Activated CD4-positive, alpha-beta T cell treated with anti-CD3 and anti-CD28 coated beads, Interleukin-2, amount 50 U/mL, for 24 hours (primary cell): ENCODE results near the gene SLC23A3.
A peak's percentile ranks its signal among the peaks of the same experiment; 100 is the strongest.

Experiments used
- DNase-seq, 2 donors: peaks; one replicate each; pipeline ENCODE4 v3.0.0-alpha.2; 2020; ENCODE audit warnings: low read depth in 1 of 2, low spot score in 1 of 2

SLC23A3 gene

DNA sequence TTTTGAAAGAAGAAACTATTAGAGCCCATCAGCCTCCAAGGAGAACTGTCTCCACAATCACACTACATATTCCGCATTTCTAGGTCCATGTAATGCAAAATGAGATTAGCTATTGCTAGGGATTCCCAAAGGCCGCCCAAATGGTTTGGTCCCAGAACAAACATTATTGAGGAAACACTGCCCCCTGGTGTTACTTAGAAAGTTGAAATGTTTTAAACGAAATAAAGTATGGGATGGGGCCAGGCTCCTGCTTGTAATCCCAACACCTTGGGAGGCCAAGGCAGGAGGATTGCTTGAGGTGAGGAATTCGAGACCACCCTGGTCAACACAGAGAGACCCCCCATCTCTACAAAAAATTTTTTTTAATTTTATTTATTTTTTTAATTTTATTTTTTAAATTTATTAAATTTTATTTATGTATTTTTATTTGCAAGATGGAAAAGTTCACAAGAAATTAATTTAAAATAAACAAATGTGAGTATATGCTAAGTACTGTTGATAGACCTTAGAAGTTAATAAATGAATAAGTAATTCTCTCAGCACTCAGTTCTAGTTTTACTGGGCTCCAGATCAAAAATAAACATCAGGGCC, 14.7 kb downstream of the SLC23A3 start:
- peak in 1 of 2 donors; percentile 46 for DNase-seq

DNA sequence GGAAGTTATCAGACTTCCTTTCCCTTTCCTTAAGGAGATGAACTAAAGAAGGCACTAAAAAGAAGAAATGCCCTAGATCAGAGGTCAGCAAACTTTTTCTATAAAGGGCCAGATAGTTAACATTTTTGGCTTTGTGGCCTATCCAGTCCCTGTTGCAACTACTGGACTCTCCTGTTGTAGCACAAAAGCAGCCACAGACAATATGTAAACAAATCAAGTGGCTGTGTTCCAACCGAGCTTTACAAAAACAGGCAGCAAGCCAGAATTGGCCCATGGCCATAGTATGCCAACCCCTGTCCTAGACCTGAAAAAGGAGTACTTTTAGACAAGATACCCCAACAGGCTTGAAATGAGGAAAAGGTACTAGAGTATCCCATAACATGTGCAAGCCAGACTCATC, 20.2 kb downstream of the SLC23A3 start:
- DNase-seq = no peak

DNA sequence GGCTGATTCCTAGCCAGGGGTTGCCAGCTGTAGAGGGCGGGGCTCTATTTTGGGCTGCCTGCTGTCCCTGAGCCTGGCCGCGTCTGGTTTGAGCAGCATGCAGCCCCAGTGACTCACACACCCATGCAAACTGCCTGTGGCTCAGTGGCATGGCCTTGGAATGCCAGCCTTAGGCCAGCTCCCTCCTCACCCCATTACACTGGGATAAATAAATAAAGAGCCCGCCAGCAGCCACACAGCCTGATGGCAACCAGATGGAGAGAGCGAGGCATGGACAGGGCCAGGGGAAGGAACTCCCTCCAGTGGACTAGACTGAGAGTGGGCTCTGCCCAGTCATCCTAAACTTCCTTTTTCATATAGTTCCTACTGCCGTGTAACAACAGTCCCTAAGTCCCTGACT, 27.5 kb downstream of the SLC23A3 start:
- DNase-seq = no peak

DNA sequence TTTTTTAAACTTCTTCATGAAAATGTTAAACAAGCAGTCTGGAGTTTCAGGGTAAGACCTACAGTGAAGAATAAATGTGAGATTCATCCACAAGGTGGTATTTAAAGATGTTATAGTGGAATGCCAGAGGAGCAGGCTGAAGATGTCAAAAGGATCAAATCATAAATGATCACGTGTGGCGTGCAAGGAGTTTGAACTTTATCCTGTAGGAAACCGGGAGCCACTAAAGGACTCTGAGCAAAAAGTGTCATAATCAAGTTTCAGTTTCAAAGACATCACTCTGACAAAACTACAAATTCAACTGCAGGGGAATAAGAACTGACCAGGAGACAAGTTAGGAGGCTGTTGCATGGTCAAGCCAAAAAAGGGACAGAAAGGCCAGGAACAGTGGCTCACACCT, 29.1 kb downstream of the SLC23A3 start:
- DNase-seq = no peak

DNA sequence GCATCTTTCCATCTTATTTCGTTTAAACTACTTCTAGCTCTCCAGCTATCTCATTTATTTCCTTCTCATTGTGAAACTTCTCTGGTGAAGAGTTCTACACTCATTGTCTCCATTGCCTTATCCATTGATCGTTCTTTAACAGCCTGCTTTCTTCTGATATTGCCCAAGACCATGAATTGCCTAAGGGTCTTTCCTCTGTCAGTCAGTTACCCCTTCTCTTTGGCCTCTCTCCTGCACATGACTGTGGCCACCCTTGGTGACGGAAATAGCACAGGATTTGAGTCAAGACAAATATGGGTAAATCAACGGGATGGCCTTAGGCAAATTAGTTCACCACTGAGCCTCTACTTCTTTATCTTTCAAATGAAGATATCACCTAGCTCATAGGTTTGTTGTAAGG, 35.9 kb downstream of the SLC23A3 start:
- no peak for DNase-seq

DNA sequence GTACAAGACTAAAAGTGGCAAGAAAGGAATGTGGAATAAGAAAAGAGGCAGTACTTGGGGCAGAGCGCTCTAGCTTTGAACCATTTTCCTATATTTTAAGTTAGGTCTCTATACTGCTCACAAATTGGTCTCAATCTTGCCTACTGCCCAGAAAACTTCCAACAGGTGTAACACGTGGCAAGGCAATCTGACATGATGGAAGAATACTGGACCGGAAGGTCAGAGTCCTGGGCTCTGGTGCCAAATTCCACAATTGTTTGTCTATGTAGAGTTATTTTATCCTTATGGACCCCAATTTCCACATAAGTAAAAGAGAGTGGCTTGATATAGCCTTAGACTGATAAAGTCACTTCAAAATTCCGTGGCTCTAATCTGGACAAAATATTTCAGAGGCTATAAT, 38.1 kb downstream of the SLC23A3 start:
- no peak for DNase-seq

DNA sequence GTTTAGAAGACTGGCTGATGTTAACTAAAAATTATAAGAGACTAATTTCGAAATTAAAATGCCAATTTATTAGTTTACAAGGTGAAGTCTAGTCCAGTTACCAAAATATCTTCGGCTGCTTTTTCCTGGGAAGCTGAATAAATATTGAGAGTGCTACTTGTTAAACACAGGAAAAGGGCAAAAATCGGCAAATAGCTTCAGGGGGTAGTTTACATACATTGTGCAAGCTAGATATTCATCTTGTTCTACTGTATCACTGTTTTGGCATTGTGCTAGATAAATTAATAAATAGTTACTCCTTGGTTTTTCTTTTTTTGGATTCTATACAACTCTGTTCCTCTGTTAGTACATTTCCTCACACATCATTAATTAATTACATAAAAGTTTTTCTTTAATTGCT, 38.5 kb downstream of the SLC23A3 start:
- DNase-seq = no peak

DNA sequence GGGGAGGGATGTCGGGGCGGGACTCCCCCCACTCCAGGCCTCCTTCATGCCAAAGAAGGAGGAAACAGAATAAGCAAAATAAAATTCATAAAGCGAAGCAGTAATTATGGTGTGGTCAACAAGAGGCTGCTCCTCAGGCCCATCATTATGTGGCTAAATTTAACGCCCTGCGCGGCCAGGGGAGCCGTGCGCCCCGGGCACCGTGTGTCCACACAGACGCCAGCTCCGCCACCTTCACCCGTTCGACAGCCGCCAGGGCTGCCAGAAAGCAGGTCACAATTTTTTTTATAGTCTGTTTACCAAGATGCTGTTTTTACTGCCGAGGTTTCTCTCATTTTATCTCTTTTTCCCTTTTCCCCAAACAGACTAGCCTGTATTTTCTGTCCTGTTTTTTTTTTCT, 40.2 kb downstream of the SLC23A3 start:
- DNase-seq = no peak

DNA sequence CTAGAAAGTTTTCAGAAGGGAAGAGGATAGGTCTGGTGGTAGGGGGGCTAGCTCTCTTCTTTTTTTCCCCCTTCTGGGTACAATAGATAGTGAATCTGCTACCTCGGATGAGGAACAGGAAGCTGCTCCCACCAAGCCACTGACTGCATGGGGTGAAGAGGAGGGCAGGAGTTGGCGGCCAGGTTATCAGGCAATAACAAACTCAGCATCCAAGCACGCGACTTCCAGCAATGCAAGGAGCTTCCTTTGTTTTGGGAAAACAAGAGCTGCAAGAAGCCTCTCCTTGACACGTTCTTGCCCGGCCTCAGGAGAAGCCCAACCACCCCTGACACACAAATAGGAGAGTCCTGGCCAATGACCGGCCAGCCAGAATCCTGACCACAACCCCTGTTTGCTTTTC, 41.4 kb downstream of the SLC23A3 start:
- DNase-seq = no peak

DNA sequence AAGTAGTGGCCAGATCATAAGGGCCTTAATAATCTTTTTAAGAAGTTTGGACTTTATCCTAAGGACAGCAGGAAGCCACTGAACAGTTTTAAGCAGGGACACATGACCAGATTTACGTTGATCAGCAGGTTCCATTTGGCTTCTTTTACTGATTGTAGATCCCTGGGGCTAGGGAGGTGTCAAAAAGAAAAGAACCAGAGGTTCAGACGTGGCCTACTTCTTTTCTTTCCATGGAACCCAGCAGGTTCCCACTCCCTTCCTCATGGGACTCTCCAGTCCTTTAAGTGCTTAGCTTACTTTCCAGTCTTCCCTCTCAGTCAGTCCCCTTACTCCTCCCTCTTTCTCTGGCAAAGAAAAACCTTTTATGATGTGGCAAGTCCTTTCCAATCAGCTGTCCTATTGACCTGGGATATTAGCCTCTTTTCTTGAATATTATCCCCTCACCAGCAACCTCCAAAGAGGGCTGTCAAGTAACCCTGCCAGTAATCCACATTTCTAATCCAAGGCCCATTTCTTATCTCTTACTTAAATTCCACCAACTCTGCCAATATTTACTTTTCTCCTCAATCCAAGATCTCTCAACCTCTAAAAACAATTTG, 42.7 kb downstream of the SLC23A3 start:
- DNase-seq = no peak

DNA sequence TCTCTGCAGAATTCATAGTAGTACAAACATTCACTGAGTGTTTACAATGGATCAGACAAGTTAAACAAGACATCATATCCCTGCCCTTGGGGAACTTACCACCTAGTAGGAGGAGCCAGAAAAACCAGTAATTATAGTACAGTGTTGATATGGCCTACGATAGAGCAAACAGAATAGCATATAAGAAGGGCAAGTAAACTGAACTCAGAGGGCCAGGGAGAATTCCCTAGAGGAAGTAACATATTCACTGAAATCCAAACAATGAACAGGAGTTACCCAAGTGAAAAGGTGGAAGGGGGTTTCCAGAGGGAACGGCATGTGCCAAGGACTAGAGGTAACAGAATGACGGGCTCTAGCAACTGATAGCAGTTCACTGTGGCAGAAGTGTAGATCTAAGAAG, 43.3 kb downstream of the SLC23A3 start:
- no peak for DNase-seq

DNA sequence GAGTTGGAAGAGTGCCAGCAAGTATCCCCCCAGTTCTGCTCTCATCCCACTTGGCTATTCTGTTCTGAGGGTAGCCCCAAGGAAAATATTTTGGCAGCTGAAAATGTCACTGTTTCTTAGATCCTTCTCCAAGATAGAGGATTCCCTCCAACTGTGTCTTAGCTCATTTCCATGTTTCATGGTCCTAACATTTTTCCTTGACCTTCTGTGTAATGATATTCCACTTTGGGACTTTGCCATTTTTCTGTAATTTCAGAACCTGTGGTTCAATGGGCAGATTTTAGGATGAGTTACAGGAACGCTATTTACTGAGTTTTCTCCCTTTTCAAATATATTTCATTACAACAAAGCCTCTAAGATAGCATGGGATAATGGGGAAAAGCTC, 44.0 kb downstream of the SLC23A3 start:
- DNase-seq = no peak

DNA sequence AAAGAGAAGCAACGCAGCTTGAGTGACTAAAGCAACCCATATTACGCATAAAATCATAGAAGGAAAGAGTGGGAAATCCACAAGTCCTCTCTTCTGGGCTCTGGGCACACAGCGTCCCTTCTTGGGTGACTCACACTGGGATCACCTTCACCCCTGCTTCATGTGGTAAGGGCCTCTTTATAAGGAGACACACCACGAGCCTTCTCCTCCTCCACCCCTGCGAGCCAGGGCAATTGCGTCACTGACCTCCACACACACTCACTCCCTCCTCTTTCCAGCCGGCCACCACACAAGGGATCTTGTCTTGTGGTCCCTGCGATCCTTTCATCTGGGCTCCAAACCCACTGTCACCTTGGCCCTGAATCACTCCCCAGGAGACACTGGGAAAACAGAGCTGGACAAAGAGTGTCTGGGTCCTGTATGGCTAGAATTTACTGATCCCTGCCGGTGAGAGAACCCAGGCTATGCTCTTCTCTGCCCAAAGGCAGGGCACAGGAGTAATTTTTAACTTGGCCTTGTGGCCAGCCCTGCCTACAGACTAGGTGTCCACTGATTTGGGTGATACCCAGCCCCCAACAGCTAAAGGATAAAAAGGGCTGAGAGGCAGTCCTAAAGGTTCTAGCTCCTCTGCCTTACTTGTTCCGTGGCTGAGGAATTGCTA, 44.5 kb downstream of the SLC23A3 start:
- DNase-seq = no peak

DNA sequence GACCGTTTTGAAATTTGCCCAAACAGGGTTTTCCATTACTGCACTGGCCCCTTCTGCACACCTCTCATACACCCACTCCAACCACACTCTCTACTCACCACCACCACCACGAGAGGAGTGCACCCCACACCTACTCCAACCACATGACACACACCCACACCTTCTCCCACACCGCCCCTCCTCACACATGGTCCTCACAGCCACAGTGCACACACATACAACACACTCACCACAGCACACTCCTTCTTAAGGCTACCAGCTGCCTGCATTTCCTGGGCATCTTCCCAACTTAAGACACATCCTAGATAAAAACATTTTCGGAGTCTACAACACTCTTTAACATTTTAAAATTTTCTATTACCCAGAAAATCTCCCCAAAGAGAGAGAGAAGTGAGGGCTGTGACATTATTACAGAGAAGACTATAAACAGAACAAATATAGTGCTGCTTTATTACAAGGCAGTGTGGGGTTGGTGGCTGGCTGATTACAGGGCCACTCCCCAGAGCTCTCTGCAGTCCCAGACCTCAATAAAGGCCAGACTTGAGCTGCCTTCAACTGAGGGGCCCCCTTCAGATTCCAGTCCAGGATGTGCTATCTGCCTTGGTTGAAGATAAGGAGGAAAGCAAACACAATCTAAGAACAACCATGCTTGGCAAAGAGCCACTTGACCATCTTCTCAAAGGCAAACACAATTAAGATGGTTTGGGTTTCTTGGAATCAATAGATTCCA, 45.3 kb downstream of the SLC23A3 start:
- DNase-seq = no peak

DNA sequence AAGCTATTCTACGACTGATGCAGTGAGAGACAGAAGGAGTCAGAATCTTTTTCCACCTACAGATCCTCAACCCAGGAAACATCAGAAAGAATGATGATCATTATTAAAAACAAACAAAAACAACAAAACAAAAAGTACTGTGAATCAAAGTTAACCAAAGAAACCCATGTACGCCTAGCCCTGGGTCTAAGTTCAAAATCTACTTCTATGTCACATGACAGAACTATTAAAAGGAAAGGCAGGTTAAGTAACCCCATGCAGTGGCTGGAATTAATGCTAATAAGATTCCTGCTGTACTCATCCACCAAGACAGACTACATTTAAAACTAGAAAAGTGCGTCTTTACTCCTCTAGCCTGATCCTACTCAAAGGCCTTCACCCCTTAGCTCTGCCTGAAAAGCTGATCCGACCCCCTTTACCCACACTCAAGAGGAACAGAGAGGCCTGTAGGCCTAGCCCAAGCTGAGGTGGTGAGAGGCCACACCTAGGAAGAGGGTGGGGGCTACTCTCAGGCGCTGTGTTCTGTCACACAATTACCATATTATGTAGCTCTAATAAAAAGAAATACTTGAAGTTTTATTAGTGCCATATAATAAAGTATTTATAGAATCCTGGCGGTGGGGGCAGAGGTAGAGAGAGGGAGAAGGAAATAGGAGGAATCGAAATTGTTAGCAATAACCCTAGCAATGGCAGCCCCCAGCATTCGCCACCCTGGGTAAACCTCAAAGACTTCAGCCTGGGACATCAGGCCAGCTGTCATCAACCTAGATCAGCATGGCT, 46.3 kb downstream of the SLC23A3 start:
- DNase-seq = no peak

DNA sequence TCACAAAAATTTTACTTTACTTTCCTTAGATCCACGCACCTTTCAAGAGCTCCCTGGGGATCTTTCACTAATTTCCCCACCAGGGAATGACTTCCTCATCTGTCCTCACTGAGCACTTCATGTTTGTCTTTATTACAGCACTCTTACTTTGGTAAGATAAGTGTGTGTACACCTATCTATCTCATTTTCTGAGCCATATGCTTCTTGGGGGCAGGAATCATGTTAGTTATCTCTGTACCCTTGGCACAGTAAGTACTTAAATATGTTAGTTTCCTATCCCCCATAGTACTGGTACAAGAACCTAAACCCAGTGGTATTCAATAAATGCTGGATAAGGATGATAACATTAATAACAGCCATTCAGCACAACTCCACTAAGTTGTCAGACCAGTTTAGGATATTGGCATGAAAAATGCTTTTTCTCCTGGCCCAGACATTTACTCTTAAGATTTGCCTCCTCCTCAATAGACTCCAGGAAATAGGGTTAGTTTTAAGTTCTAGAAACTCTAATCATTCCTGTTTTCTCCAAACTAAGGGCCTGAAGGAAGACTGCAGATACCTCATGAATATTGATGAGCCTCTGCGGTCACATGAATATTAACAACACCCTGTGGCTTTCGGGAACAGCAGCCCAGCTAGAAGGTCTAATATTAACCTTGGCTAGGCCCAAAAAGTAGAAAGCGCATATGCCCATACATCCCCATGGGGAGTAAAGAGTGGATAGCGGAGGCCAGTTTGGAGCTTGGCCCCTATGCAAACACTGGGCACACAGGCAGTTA, 47.4 kb downstream of the SLC23A3 start:
- DNase-seq = no peak

DNA sequence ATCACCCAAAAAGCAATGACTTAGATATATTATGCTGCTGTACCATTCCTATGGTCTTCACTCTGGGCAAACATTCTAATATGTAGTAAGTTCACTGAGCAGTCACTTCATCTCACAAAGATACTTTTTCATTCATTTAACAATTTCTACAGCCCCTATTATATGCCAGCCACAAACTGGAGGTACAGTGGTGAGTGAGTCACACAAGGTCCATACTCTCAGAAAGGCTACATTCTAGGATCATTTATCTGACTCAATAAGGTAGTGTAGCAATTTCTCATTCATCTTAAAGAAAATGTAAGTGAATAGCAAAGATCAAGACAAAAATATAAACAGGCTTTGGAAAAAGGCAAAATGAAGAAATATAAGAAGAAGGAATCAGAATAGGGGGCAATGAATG, 49.7 kb downstream of the SLC23A3 start:
- DNase-seq = no peak

DNA sequence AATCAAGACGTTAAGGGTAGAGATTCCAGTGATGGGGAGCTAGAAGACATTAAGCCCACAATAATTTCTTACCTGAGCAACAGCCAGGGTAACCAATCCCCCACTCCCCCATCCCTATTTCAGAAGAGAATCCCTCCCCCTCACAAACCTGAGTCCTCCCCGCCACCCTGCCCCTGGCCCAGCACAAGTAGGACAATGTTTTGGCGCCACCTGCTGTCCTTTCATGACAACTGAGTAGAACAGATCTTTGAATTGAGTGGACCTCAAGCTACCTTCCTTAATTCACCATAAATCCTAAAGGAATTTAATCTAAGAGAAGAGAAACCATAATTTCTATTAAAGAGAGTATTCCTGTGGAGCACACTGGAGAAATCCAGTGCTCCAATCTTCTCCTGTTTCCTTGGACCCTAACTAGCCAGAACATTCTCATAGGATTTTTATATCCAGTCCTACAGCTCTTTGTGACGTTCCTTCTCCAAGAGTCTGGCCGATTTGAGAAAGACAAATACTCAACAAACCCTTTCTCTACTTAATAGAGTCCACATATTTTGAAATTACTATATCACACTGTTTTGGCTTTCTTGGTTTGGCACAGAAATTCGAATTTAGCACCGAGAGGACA, 50.3 kb downstream of the SLC23A3 start:
- peak; percentile 29 to 30 for DNase-seq

DNA sequence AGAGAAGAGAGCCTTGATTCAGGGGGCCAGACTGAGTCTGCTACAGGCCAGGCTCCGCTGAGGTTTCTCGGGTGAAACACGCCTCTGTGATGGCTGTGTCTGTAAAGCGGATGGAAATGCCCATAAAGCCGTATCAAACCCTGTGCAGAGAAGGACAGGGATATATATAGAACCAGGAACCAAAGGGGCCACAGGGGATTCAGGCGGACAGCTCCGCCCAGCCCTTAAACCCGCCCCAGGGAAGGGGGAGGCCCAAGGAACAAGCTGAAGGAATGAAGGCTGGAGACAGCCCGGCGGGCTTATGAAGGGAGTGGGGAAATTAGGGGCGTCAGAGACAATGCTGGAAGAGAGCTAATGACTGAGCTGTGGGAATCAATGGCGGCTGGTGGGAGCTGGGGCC, 51.3 kb downstream of the SLC23A3 start:
- DNase-seq = no peak
